HG03442 (cell line): ENCODE measurements around the gene MYOM1.
A peak's percentile ranks its signal among the peaks of the same experiment; 100 is the strongest.

Experiments used
- ATAC-seq: cut with Tn5 transposase; IDR thresholded peaks from one replicate; pipeline ENCODE4 v1.9.1; 2021; ENCODE audit warnings: mild to moderate bottlenecking, moderate library complexity; ENCODE audit not compliant: unreplicated experiment

Gene MYOM1

GRCh38 chr18:3190610-3191009, 29.2 kb downstream of the MYOM1 start:
- ATAC-seq, result no peak

DNA sequence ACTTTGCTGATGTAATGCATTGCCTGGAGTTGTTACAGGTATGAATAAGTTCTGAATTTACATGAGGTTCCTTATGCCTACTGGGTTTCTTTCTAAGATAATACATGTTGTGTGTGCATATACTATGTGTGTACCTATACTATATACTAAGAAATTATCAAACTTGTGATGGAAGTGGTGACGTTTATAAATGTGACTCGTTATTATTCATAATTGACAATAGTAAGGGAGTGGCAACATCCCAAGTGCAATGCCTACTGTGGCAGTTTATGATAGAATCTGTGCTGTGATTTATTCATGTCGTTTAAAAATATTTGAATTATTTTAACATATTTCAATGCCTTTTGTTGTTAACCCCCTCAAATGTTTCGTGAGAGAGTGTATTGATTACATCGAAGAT, 29.9 kb downstream of the MYOM1 start:
- no peak for ATAC-seq

GRCh38 chr18:3186678-3187658, 32.8 kb downstream of the MYOM1 start:
- ATAC-seq, result no peak

GRCh38 chr18:3184275-3184963, 35.3 kb downstream of the MYOM1 start:
- ATAC-seq, result no peak

GRCh38 chr18:3183103-3183717, 36.6 kb downstream of the MYOM1 start:
- ATAC-seq, result no peak

DNA sequence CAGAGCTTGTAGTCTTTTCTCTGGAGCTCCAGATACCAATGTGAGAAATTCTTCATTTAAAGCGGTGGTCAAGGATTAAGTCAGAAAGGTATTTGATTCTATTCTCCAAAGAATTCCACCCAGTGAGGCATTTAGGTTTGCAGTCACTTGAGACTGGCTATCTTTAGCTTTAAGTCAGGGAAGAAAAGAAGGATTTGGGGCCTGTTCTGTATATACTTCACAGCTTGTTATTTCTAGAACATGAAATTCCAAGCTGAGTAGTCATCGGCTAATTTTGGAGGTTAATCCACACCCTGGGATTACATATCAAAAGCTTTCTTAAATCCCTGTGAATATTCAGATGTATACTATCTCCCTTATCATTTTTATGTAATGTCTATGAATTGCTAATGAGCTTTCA, 39.4 kb downstream of the MYOM1 start:
- ATAC-seq, result no peak

- peak; percentile 31 for ATAC-seq
These were observed 40.2 kb downstream of the MYOM1 start for GRCh38 chr18:3179430-3180089.

GRCh38 chr18:3177902-3178687, 41.7 kb downstream of the MYOM1 start:
- ATAC-seq, result peak; percentile 80

DNA sequence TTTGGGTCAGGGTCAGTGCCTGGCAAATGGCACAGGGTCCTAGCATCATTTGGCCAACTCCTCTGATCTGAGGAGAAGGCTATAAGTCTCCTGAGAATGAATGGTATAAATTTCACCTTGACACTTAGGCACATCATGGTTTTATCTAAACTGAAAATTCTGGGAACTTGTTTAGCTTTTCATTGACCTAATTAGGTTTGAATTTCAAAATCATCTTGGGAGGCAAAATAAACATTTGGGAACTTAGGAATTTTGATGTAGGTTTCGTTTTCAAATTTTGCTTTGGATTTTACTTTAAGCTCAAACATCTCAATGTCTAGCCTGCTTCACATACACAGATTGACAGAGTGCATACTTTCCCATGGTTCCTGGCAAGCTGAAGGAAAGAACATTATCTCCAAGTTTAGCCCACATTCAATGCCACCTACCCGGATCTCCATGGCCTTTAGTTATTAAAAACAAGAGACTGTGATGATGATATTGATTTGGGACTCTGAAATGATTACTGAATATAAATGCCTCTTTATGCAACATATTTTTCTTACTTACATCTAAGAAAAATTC, 44.5 kb downstream of the MYOM1 start:
- ATAC-seq, result no peak

DNA sequence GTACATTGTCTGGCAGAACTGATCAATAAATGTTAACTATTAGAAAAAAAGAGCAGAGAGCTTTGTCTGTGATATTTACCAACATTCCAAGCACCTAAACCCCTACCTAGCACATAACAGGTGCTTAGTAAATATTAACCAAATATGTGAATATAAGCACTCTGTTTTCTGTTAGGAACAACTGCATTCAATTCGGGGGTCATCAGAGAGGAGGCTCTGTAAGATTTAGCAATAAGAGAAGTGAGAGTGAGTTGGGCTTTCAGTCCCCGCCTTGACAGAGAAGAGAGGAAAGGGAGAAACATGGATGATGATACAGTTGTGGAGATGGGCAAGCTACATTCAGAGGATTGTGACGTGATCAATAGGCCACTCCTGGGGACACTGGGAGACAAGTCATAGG, 47.7 kb downstream of the MYOM1 start:
- ATAC-seq, result no peak

- no peak for ATAC-seq
These were observed 48.1 kb downstream of the MYOM1 start for GRCh38 chr18:3171631-3172030.

GRCh38 chr18:3170441-3171161, 49.2 kb downstream of the MYOM1 start:
- no peak for ATAC-seq

GRCh38 chr18:3164381-3164780, 55.4 kb downstream of the MYOM1 start:
- no peak for ATAC-seq

DNA sequence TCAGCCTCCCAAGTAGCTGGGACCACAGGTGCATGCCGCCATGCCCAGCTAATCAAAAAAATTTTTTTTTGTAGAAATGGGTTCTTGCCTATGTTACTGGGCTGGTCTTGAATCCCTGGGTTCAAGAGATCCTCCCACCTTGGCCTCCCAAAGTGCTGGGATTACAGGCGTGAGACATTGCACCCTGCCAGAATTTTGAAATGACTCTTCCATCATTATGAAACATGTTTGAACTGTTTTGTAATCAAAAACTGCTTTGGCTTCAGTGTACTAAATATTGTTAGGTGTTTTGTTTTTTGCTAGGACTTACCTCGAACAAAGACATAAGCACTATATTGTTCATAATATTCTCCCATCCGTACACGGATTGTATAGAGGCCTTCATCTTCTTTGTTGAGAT, 55.8 kb downstream of the MYOM1 start:
- no peak for ATAC-seq

GRCh38 chr18:3162181-3162580, 57.6 kb downstream of the MYOM1 start:
- ATAC-seq, result no peak

DNA sequence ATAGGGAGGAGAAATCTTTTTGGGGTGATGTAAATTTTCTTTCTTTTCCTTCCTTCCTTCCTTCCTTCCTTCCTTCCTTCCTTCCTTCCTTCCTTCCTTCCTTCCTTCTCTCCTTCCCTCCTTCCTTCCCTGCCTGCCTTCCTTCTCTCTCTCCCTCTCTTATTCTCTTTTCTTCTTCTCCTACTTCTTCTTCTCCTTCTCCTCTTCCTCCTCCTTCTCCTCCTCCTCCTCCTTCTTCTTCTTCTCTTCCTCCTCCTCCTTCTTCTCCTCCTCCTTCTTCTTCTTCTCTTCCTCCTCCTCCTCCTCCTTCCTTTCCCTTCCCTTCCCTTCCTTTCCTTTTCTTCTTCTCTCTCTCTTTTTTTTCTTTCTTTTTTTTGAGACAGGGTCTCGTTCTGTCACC, 59.9 kb downstream of the MYOM1 start:
- ATAC-seq, result no peak

- ATAC-seq, result no peak
These were observed 62.2 kb downstream of the MYOM1 start for GRCh38 chr18:3157606-3158005.

DNA sequence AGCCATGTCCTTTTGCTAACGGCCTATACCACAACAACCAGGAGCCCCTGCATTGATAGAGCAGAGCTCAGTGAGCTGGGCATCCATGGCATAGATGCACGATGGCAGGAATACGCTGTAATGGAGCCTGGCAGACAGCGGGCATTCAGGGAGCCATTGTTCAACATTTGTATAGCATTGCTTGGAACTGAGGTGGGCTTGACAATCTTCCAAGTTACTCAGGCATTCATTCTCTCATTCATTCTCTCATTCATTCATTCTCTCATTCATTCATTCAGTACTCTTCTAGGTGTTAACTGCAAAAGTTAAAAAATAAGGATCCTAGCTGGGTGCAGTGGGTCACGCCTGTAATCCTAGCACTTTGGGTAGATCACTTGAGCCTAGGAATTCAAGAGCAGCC, 62.7 kb downstream of the MYOM1 start:
- no peak for ATAC-seq

- no peak for ATAC-seq
These were observed 63.5 kb downstream of the MYOM1 start for GRCh38 chr18:3156325-3156640.

GRCh38 chr18:3154214-3154613, 65.6 kb downstream of the MYOM1 start:
- ATAC-seq, result no peak
